Naive B cell (primary cell): ENCODE measurements around the gene C11orf91. TPM values are rescaled to one million over a fixed set of nuclear protein-coding genes. Genes with fewer than 3 reads are reported as not detected.

Experiments used
- ATAC-seq, 2 donors: fragments of 150-1000 bp; cut with Tn5 transposase; 2 replicates each; pipeline ENCODE4 v1.10.0; 2021; ENCODE audit warnings: low read depth in 2 of 2, mild to moderate bottlenecking in 2 of 2, moderate library complexity in 2 of 2
- DNase-seq: peaks from one replicate; pipeline ENCODE4 v3.0.0; 2022
- H3K27ac Mint-ChIP-seq, 6 donors: one replicate each; pipeline ENCODE4 v1.8.0; 2020 to 2022; ENCODE audit warnings: mild to moderate bottlenecking in 6 of 6, mixed read lengths in 6 of 6, moderate library complexity in 5 of 6, inconsistent platforms in 2 of 6
- H3K27me3 Mint-ChIP-seq, 3 donors: one replicate each; pipeline ENCODE4 v1.8.0; 2021 to 2022; ENCODE audit warnings: mixed read lengths in 3 of 3, mild to moderate bottlenecking in 1 of 3
- H3K36me3 Mint-ChIP-seq, 2 donors: one replicate each; pipeline ENCODE4 v1.8.0; 2020 to 2022; ENCODE audit warnings: mixed read lengths in 2 of 2, inconsistent platforms in 1 of 2, mild to moderate bottlenecking in 1 of 2
- H3K4me1 Mint-ChIP-seq, 3 donors: one replicate each; pipeline ENCODE4 v1.8.0; 2020 to 2022; ENCODE audit warnings: mixed read lengths in 3 of 3, inconsistent platforms in 1 of 3, mild to moderate bottlenecking in 1 of 3, moderate library complexity in 1 of 3
- H3K4me3 Mint-ChIP-seq, 8 donors: one replicate each; pipeline ENCODE4 v1.8.0; 2020 to 2022; ENCODE audit warnings: mild to moderate bottlenecking in 8 of 8, mixed read lengths in 8 of 8, moderate library complexity in 8 of 8, inconsistent platforms in 2 of 8
- H3K9me3 Mint-ChIP-seq, 7 donors: one replicate each; pipeline ENCODE4 v1.8.0; 2020 to 2022; ENCODE audit warnings: mixed read lengths in 7 of 7, mild to moderate bottlenecking in 5 of 7, inconsistent platforms in 2 of 7, moderate library complexity in 1 of 7
- polyA plus RNA-seq, 6 donors: library from polyadenylated mRNA; unstranded; fragments of 300-500 nt; fragmentation: Illumina TruSeq; gene quantifications; one replicate each; pipeline ENCODE4 v1.2.3, GENCODE V29; 2021; ENCODE audit warnings: low read depth in 6 of 6

C11orf91 gene
- polyA plus RNA-seq, 6 donors from 2014 or later: not detected

DNA sequence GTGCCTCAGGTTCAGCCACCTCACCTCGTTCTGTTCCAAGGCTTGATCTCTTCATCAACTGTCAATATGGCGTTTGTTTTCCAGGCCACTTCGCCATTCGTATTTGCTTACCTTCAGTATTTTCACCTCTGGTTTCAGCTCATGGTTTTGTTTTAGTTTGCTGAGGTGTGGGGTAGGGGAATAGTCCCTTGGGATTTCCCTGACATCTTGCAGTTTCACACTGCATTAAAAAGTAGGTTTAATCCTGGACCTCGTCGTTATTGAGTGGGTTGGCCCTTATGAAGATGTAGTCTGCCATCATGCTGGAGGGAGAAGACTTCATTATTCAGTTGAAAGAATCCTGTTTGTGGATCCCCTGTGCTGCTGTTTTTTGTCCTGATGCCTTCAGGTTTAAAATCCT, 46.0 kb downstream of the C11orf91 start:
- Mint-ChIP-seq H3K9me3 (no peaks in the 10 kb centered on the region), H3K36me3 (no peaks in the 10 kb centered on the region), H3K4me3 (no peak overlapping the region), H3K4me1 (no peaks in the 10 kb centered on the region), H3K27me3 (peaks cover 19 to 33% (median 25%) of the 10 kb centered on the region in 3 donors), H3K27ac (no peak overlapping the region)
- DNase-seq: no peak
- ATAC-seq: no peak

DNA sequence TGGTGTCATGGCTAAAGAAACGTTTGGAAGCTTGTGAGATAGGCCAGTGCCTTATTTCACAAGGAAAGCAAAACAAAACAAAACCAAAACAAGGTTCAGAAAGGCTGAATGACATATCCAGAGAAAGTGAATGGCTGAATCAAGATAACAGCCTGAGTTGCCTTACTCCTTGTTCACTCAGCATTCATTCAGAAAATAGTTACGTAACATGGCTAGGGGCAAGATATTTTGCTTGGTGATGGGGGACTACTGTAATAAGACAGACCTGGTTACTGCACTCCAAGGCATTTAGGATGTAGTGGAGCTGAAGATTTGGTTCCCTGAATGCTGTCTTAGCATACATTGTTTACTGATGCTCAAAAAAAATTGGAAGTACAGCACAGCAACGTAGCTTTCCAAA, 47.7 kb downstream of the C11orf91 start:
- no peak for DNase-seq
- no peak overlapping the region for H3K27ac Mint-ChIP-seq
- no peaks in the 10 kb centered on the region for H3K9me3 Mint-ChIP-seq
- H3K36me3 Mint-ChIP-seq: no peaks in the 10 kb centered on the region
- H3K4me3 Mint-ChIP-seq: no peak overlapping the region
- peaks cover 14 to 33% (median 19%) of the 10 kb centered on the region in 3 donors for H3K27me3 Mint-ChIP-seq
- H3K4me1 Mint-ChIP-seq: no peaks in the 10 kb centered on the region
- ATAC-seq: no peak

DNA sequence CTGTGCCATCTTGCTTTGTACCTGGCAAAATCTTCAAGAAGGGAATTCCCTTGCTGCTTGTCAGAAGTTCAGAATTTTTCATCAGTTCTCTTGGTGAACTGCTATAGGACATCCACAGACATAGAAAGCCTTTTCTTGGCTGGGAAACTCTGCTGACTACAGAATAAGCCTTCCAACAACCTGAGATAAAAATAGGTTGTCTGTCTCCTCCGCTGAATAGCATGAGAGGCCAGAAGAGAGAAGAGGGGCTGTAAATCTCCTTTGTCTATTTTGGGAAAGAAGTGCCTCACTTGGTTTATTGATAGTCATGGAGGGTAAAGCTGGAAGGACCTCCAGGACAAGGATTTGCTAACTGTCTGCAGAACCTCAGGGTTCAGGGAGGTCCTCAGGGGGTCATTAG, 48.2 kb downstream of the C11orf91 start:
- no peaks in the 10 kb centered on the region for H3K9me3 Mint-ChIP-seq
- peaks cover 14 to 33% (median 19%) of the 10 kb centered on the region in 3 donors for H3K27me3 Mint-ChIP-seq
- no peak for DNase-seq
- no peaks in the 10 kb centered on the region for H3K4me1 Mint-ChIP-seq
- H3K4me3 Mint-ChIP-seq: no peak overlapping the region
- H3K36me3 Mint-ChIP-seq: no peaks in the 10 kb centered on the region
- ATAC-seq: no peak
- H3K27ac Mint-ChIP-seq: no peak overlapping the region

DNA sequence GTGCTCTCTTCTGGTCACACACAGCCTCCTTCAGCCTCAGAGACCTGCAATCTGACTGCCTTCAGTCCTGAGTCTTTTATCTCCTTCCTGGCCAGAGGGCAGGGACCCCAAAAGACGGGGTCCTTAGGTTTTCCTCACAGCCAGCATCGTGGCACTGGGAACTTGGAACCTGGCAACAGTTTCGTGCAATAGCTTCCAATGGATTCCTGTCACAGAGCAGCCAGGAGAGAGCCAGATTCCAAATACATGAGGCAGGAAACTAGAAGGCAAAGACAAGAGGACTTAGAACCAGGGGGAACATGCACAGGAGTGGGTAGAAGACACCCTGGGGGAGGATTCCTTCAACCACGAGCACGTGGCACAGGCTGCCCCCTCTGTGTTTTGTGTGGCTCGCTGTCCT, 48.6 kb downstream of the C11orf91 start:
- Mint-ChIP-seq H3K27me3 (peaks cover 14 to 33% (median 19%) of the 10 kb centered on the region in 3 donors), H3K9me3 (no peaks in the 10 kb centered on the region)
- no peak for ATAC-seq

DNA sequence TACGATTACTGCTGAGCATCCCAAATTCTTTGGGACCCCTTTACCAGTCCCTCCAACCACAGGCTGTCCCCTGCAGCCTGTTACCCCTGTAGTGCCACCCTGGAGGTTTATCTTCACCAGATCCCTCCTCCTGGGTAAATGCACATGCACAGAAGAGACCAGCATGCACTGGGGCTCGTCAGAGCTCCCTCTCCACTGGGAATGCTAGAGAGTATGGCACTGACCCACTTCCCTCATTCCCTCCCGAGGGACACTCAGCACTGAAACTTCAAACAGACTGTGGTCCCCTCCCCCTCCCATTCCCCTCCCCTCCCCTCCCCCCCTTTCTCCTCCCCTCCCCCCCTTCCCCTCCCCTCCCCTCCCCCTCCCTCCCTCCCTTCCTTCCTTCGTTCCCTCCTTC, 49.1 kb downstream of the C11orf91 start:
- H3K36me3 Mint-ChIP-seq: no peaks in the 10 kb centered on the region
- DNase-seq (no peak), ATAC-seq (no peak)
- H3K4me3 Mint-ChIP-seq: no peak overlapping the region
- H3K27me3 Mint-ChIP-seq: peaks cover 14 to 33% (median 19%) of the 10 kb centered on the region in 3 donors
- no peaks in the 10 kb centered on the region for H3K4me1 Mint-ChIP-seq
- H3K27ac Mint-ChIP-seq: no peak overlapping the region
- H3K9me3 Mint-ChIP-seq: no peaks in the 10 kb centered on the region

More for the DNA sequence above, 48.6 kb downstream of the C11orf91 start:
- no peak overlapping the region for H3K4me3 Mint-ChIP-seq
- H3K36me3 Mint-ChIP-seq: no peaks in the 10 kb centered on the region
- DNase-seq: no peak
- H3K4me1 Mint-ChIP-seq: no peaks in the 10 kb centered on the region
- H3K27ac Mint-ChIP-seq: no peak overlapping the region

DNA sequence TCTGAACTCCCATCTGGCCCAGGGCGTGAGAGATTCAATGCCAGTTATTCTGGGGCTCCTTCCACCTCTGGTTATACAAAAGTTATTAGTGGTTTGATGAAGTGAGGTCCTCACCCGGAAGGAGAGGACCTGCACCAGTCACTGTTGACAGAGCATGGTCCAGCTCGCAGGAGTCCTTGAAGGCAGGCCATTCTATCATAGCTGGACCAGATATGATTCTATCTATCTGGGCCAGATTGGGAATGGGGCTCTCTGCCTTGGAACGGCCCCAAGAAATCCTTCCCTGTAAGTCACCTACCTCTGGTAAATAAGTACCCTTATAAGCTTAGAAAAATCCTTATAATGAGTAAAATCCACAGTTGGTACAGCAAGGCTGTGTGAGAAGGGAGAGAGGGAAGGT, 50.7 kb downstream of the C11orf91 start:
- no peaks in the 10 kb centered on the region for H3K4me1 Mint-ChIP-seq
- H3K4me3 Mint-ChIP-seq: no peak overlapping the region
- ATAC-seq: no peak
- H3K9me3 Mint-ChIP-seq: no peaks in the 10 kb centered on the region
- H3K36me3 Mint-ChIP-seq: no peaks in the 10 kb centered on the region
- no peak for DNase-seq
- no peak overlapping the region for H3K27ac Mint-ChIP-seq
- peaks cover 11 to 20% (median 14%) of the 10 kb centered on the region in 3 donors for H3K27me3 Mint-ChIP-seq

Other genes starting within 250 kb of the C11orf91 start
- 10 to 100 TPM; 28.0 to 54.2 (median 39.9) TPM for gene CD59, start 35.6 kb upstream of the C11orf91 start, polyA plus RNA-seq
- 10 to 100 TPM; 19.5 to 32.7 (median 28.6) TPM for gene FBXO3, start 73.7 kb upstream of the C11orf91 start, polyA plus RNA-seq
- gene LMO2, start 191.2 kb upstream of the C11orf91 start, polyA plus RNA-seq: 10 to 100 TPM; 12.7 to 23.7 (median 16.1) TPM